Fibroblast of villous mesenchyme (primary cell): ENCODE measurements around the gene SEMA3C. TPM values are rescaled to one million over a fixed set of nuclear protein-coding genes. Genes with fewer than 3 reads are reported as not detected.

Experiments
- DNase-seq: peaks from one replicate; pipeline ENCODE4 v3.0.0-alpha.2; 2010; ENCODE audit warnings: low read depth
- H3K4me3 ChIP-seq: 2 replicates; pipeline ENCODE4 v1.5.1; 2011; ENCODE audit warnings: low read depth, mild to moderate bottlenecking, low read length
- total RNA-seq: library from RNA; depleted of rRNA; stranded (reverse); fragments of >200 nt; gene quantifications from 2 replicates; pipeline ENCODE4 v1.2.3, GENCODE V29; 2012
- TF ChIP-seq, protein P1 (sequence below): IDR thresholded peaks from 2 replicates; pipeline ENCODE4 v1.5.1; 2012; ENCODE audit warnings: low read depth, mild to moderate bottlenecking, low read length; ENCODE audit not compliant: insufficient read depth

SEMA3C gene
- total RNA-seq, 1 donor = 136 TPM

- DNase-seq = no peak
- H3K4me3 ChIP-seq = no peak overlapping the region
These were observed 16.0 kb downstream of the SEMA3C start for GRCh38 chr7:80902716-80903308.

DNA sequence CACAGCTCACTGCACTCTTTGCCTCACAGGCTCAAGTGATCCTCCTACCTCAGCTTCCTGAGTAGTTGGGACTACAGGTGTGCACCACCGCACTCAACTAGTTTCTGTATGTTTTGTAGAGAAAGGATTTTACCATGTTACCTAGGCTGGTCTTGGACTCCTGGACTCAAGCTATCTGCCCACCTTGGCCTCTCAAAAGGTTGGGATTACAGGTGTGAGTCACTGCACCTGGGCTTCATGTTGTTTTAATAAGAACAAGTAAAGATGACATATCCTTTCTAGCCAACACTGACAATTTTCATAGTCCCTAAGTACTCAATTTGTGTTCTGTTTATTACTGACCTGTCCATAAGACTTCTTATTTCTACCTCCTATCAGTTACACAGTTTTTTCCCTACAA lies 16.8 kb downstream of the SEMA3C start:
- TF ChIP-seq, protein P1, sequence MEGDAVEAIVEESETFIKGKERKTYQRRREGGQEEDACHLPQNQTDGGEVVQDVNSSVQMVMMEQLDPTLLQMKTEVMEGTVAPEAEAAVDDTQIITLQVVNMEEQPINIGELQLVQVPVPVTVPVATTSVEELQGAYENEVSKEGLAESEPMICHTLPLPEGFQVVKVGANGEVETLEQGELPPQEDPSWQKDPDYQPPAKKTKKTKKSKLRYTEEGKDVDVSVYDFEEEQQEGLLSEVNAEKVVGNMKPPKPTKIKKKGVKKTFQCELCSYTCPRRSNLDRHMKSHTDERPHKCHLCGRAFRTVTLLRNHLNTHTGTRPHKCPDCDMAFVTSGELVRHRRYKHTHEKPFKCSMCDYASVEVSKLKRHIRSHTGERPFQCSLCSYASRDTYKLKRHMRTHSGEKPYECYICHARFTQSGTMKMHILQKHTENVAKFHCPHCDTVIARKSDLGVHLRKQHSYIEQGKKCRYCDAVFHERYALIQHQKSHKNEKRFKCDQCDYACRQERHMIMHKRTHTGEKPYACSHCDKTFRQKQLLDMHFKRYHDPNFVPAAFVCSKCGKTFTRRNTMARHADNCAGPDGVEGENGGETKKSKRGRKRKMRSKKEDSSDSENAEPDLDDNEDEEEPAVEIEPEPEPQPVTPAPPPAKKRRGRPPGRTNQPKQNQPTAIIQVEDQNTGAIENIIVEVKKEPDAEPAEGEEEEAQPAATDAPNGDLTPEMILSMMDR = no peak

More at GRCh38 chr7:80902716-80903308, 16.0 kb downstream of the SEMA3C start:
- TF ChIP-seq, protein P1 = no peak

DNA sequence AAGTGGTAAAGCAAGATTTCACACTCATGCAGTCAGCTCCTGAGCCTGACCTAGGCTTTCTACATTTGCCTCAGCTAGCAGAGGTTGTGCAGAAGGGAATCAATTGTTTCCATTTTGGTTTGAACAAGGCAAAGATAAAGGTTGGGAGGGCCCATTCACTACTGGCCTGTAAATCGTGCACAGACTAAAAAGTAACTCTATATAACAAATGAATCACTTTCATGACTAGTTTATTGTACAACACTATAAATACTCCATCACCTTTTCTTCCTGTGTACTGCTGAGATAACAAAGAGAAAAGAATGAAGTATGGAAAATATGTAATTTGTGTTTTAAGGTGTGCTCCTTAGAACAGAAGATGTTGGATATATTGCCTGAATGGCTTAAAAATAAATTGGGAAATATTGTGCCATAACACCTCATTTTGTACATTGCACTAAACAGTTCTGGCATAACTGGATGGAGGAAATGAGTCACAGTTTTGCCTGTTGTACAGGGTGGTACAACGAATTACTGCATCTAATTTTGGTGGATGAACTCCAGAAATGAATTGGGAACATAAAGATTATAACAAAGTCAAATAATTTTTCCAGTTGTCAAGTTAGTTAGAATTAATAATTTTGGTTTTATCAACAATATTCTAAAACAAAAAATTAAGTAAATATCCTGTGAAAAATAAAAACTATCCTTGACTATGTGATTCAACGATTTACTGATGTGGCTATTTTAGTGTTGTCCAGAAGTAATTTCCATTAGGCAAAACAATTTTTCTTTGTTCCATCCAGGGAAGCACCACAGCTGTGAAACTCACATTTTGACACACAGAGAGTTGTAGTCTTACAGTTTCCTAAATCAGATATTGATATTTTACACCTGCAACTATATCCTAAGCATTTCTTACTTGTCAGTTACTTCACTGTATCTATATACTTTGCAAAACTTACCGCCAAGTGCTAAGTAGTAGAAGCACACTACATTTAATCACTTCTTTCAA lies 18.0 kb downstream of the SEMA3C start:
- DNase-seq = peak; percentile 73
- TF ChIP-seq, protein P1 = no peak
- no peak overlapping the region for H3K4me3 ChIP-seq

More for the DNA sequence above, 16.8 kb downstream of the SEMA3C start:
- H3K4me3 ChIP-seq = no peak overlapping the region
- no peak for DNase-seq

- DNase-seq = no peak
- TF ChIP-seq, protein P1 = no peak
- no peak overlapping the region for H3K4me3 ChIP-seq
These were observed 21.8 kb downstream of the SEMA3C start for GRCh38 chr7:80896906-80897598.

DNA sequence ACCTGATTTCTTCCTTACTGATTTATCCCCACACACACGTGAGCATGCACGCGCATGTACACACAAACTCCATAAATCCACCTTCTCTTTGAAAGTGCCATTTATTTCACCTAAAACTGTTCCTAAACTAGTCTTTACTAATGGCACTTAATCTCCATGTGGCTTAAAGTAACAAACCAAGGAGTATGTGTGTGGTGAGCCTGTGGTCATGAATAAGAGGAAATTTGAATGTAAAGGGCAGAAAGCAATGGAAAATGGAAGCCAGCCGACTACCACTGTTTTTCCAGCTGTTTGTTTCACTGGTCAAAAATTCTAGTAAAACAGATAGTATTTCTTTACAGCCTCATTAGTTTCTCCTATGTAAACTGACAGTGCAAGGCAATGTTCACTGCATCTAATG lies 23.8 kb downstream of the SEMA3C start:
- DNase-seq = peak; percentile 47
- H3K4me3 ChIP-seq = no peak overlapping the region
- TF ChIP-seq, protein P1 = no peak

- no peak overlapping the region for H3K4me3 ChIP-seq
- DNase-seq = no peak
- TF ChIP-seq, protein P1 = no peak
These were observed 27.6 kb downstream of the SEMA3C start for GRCh38 chr7:80891259-80891544.
